K562 (cell line): ENCODE measurements around the gene FOXJ3. TPM values are rescaled to one million over a fixed set of nuclear protein-coding genes. Genes with fewer than 3 reads are reported as not detected.

ENCODE experiments used
- ATAC-seq: fragments of 200-7000 bp; cut with Tn5 transposase; 3 replicates; pipeline ENCODE4 v1.9.1; 2020; ENCODE audit warnings: moderate library complexity
- BruUV-seq: library from RNA; stranded (reverse); fragments of 400-500 nt; replicated peaks from 2 replicates; lab custom pipeline; 2021; lab: Mats Ljungman, UMichigan
- CTCF ChIA-PET: fragments of 300-600 bp; formaldehyde crosslinking; extraction: SDS; loops from one replicate; lab custom pipeline; 2021; ENCODE audit warnings: low intra/inter-chr PET ratio; lab: Yijun Ruan, JAX
- POLR2A ChIA-PET: fragments of 300-600, 350-650 bp; sonication (Branson Sonifier 250); formaldehyde crosslinking; extraction: SDS; loops from one replicate; lab custom pipeline; 2021; ENCODE audit warnings: antibody characterized with exemption, inconsistent platforms; lab: Yijun Ruan, JAX
- DNase-seq, 4 experiments: peaks; one replicate each; pipeline versions ENCODE4 v3.0.0 to v3.0.0-alpha.2; 2011 to 2018; ENCODE audit warnings: low spot score in 3 of 4, mixed read lengths in 3 of 4; ENCODE audit errors: extremely low read depth in 1 of 4
- FAIRE-seq: peaks from 2 replicates; lab custom pipeline; 2011; peaks lifted over from hg19 to GRCh38; lab: Jason Lieb, UNC
- H2AFZ ChIP-seq: 2 replicates; pipeline ENCODE4 v1.6.0; 2011; ENCODE audit warnings: low read depth, low read length, control low read depth, inconsistent platforms
- H3K27ac ChIP-seq: fragments of 200-600 bp; 3 replicates; pipeline ENCODE4 v1.8.0; 2011; ENCODE audit warnings: low read depth, mild to moderate bottlenecking, control low read depth, inconsistent platforms, low read length, moderate library complexity, mixed read lengths; ENCODE audit errors: extremely low read depth
- H3K27me3 ChIP-seq, 2 experiments: fragments of 300-600 bp in 1 of 2; 2 replicates in 1 of 2; 3 replicates in 1 of 2; pipeline versions ENCODE4 v1.6.0 to v1.8.0; 2011; ENCODE audit warnings: inconsistent platforms in 2 of 2, low read length in 2 of 2, mild to moderate bottlenecking in 1 of 2, mixed read lengths in 1 of 2, moderate library complexity in 1 of 2; ENCODE audit not compliant: control insufficient read depth in 2 of 2, insufficient read depth in 2 of 2
- H3K36me3 ChIP-seq: fragments of 300-600 bp; 3 replicates; pipeline ENCODE4 v1.8.0; 2011; ENCODE audit warnings: mild to moderate bottlenecking, low read length, inconsistent platforms; ENCODE audit not compliant: control insufficient read depth, insufficient read depth
- H3K4me1 ChIP-seq, 2 experiments: fragments of 200-600 bp in 1 of 2; replicated peaks in 1 of 2; 2 replicates in 1 of 2; 3 replicates in 1 of 2; pipeline versions ENCODE4 v1.5.1 to v1.8.0; 2011; ENCODE audit warnings: inconsistent platforms in 2 of 2, low read length in 2 of 2, mild to moderate bottlenecking in 1 of 2, mixed read lengths in 1 of 2, moderate library complexity in 1 of 2; ENCODE audit not compliant: control insufficient read depth in 2 of 2, insufficient read depth in 2 of 2
- H3K4me2 ChIP-seq: 2 replicates; pipeline ENCODE4 v1.6.1; 2011; ENCODE audit warnings: low read length, control low read depth, inconsistent platforms, mixed read lengths; ENCODE audit not compliant: insufficient read depth
- H3K4me3 ChIP-seq: fragments of 200-600 bp; sonication (generic), shearing (Covaris generic); 2 replicates; pipeline ENCODE4 v1.5.1; 2016; ENCODE audit warnings: control low read depth, inconsistent platforms
- H3K79me2 ChIP-seq: fragments of 200-600 bp; 3 replicates; pipeline ENCODE4 v1.8.0; 2011; ENCODE audit warnings: low read length, inconsistent platforms; ENCODE audit not compliant: control insufficient read depth, insufficient read depth
- H3K9ac ChIP-seq, 2 experiments: 2 replicates each; pipeline versions ENCODE4 v1.6.0 to v1.6.1; 2011; ENCODE audit warnings: low read depth in 2 of 2, low read length in 2 of 2, control low read depth in 1 of 2, inconsistent platforms in 1 of 2, mild to moderate bottlenecking in 1 of 2, mixed read lengths in 1 of 2; ENCODE audit not compliant: insufficient read depth in 1 of 2
- H3K9me1 ChIP-seq: one replicate; pipeline ENCODE4 v1.6.0; 2011; ENCODE audit warnings: inconsistent platforms, mild to moderate bottlenecking, low read length, moderate library complexity; ENCODE audit not compliant: control insufficient read depth, insufficient read depth
- H3K9me3 ChIP-seq: replicated peaks from 2 replicates; pipeline ENCODE4 v1.5.1; 2011; ENCODE audit warnings: low read depth, low read length, inconsistent platforms; ENCODE audit not compliant: control insufficient read depth, insufficient read depth
- H4K20me1 ChIP-seq: replicated peaks from 2 replicates; pipeline ENCODE4 v1.6.1; 2011; ENCODE audit warnings: low read length, inconsistent platforms, mixed read lengths; ENCODE audit not compliant: control insufficient read depth, insufficient read depth
- PKNOX1 ChIP-seq: fragments of 450-650 bp; IDR thresholded peaks from 2 replicates; pipeline ENCODE4 v1.6.1; 2016
- POLR2G ChIP-seq: fragments of 200-400 bp; formaldehyde crosslinking; IDR thresholded peaks from 2 replicates; pipeline ENCODE4 v1.6.1; 2017; ENCODE audit warnings: low read depth, mild to moderate bottlenecking, antibody characterized with exemption, low read length, moderate library complexity
- U2AF2 ChIP-seq: fragments of 200-400 bp; formaldehyde crosslinking; optimal IDR thresholded peaks from 2 replicates; pipeline ENCODE3; 2017; ENCODE audit warnings: low read depth, mild to moderate bottlenecking, low read length
- WGBS: fragments of 100-300 bp; shearing (Covaris generic); methylation state at CpG from one replicate; pipeline ENCODE4 v1.1.6; 2016; ENCODE audit warnings: low coverage, mixed read lengths; ENCODE audit not compliant: insufficient coverage; ENCODE audit errors: missing lambda C conversion rate; 5-methylcytosine and 5-hydroxymethylcytosine counted together
- in situ Hi-C: fragments of 300-500 bp; cut with MboI; formaldehyde crosslinking; loops from 4 replicates; pipeline ENCODE4 v1.15.0; 2018; ENCODE audit warnings: inconsistent platforms, mixed read lengths
- intact Hi-C: fragments of 100-400 bp; cut with micrococcal nuclease; formaldehyde crosslinking; loops from 2 replicates; pipeline ENCODE4 v1.14.2; 2022
- polyA plus RNA-seq, 8 experiments: library from polyadenylated mRNA; depleted of rRNA in 4 of 8; stranded (reverse) in 5 of 8; unstranded in 3 of 8; fragments of >200 nt; fragmentation: Nextera tagmentation in 2 of 8; fragmentation: Illumina TruSeq in 1 of 8; extraction: Ambion mirVana in 2 of 8; extraction: Trizol in 1 of 8; gene quantifications; 2 replicates each; pipeline versions ENCODE4 v1.2.1 to v1.2.3, GENCODE V29; 2011 to 2014; ENCODE audit warnings: inconsistent platforms in 1 of 8, missing spikeins in 1 of 8
- total RNA-seq, 7 experiments: library from RNA; depleted of rRNA in 6 of 7; stranded (reverse); fragments of >200 nt in 6 of 7; fragmentation: Illumina TruSeq in 2 of 7; extraction: Trizol in 2 of 7; gene quantifications; 2 replicates each; pipeline versions ENCODE4 v1.2.1 to v1.2.3, GENCODE V29; 2011 to 2021; ENCODE audit warnings: low replicate concordance in 1 of 7

Gene FOXJ3
- total and polyA plus RNA-seq, 9 of the 15 experiments (the other 6 are each of a cell fraction or from before 2014, with no cell fraction given) = 8.7 to 35.3 (median 23.4) TPM

GRCh38 chr1:42172381-42173133 is 162.5 kb downstream of the FOXJ3 start:
- Histone ChIP-seq H3K4me2 (no peak overlapping the region), H3K79me2 (no peaks in the 10 kb centered on the region), H4K20me1 (peaks cover 10% of the 10 kb centered on the region; the same call in 1 of the 2 replicates), H3K9me1 (no peaks in the 10 kb centered on the region), H3K9me3 (no peaks in the 10 kb centered on the region), H3K4me1 (peaks cover 0 to 7% of the 10 kb centered on the region in 2 experiments; a peak in 2 of 5 replicates), H3K4me3 (no peak overlapping the region), H3K27me3 (no peaks in the 10 kb centered on the region), H3K9ac (0 out of 4 replicates have a peak overlapping the region, but pooled peaks of 1 of the 2 experiments have one; percentile 8), H2AFZ (no peak overlapping the region), H3K36me3 (peaks cover 6% of the 10 kb centered on the region; the same call in 1 of the 3 replicates), H3K27ac (no peak overlapping the region; the same call in 2 of the 3 replicates)
- WGBS = 63% methylated on average over 15 of the region's 15 CpGs
- peak in 1 of 4 experiments; percentile 13 for DNase-seq
- POLR2A ChIA-PET = interaction anchor here (0.6 to 2.0 kb wide), 4 partner anchors 11 to 694 kb away, joined by 3 to 5 read pairs (median 3); no protein-coding TSS in a partner anchor
- FAIRE-seq = no peak
- in situ Hi-C loops (no loop called here), intact Hi-C loops (loop anchor here (10.0 kb wide), 1 partner anchor 598 kb away; no protein-coding TSS in a partner anchor)
- no TSS peak for BruUV-seq
- CTCF ChIA-PET = interaction anchor here (1.1 kb wide), 1 partner anchor 26 kb away, joined by 5 read pairs; no protein-coding TSS in a partner anchor
- no peak; the same call in 2 of the 3 replicates for ATAC-seq
- no peak for TF ChIP-seq U2AF2
- TF ChIP-seq POLR2G = peak; percentile 50
- TF ChIP-seq PKNOX1 = peak; percentile 80
